K562 (cell line): ENCODE results near the gene ERGIC1. TPM values are rescaled to one million over a fixed set of nuclear protein-coding genes. Genes with fewer than 3 reads are reported as not detected.
A peak's percentile ranks its signal among the peaks of the same experiment; 100 is the strongest.

Experiments
- CCAR2 ChIP-seq: fragments of 200-400 bp; formaldehyde crosslinking; IDR thresholded peaks from 2 replicates; pipeline ENCODE4 v1.6.1; 2017; ENCODE audit warnings: mild to moderate bottlenecking, low read depth, low read length
- CCNT2 ChIP-seq: IDR thresholded peaks from 2 replicates; pipeline ENCODE4 v1.6.1; 2011; ENCODE audit warnings: borderline replicate concordance, low read depth, mild to moderate bottlenecking, moderate library complexity, mixed read lengths, low read length; ENCODE audit not compliant: insufficient read length; ENCODE audit errors: extremely low read depth
- DPF2 ChIP-seq: fragments of 450-650 bp; IDR thresholded peaks from 2 replicates; pipeline ENCODE4 v1.6.1; 2016
- ESRRB ChIP-seq: fragments of 250-450 bp; sonication (Bioruptor Pico); IDR thresholded peaks from 2 replicates; pipeline ENCODE4 v1.5.0; 2020; ENCODE audit warnings: mild to moderate bottlenecking, moderate library complexity, borderline replicate concordance
- HDAC8 ChIP-seq: fragments of 450-650 bp; IDR thresholded peaks from 2 replicates; pipeline ENCODE4 v1.6.1; 2016; ENCODE audit warnings: mild to moderate bottlenecking, missing genetic modification characterization, moderate library complexity, missing compliant biosample characterization
- HEY1 ChIP-seq: fragments of 250-450 bp; sonication (Bioruptor Pico); IDR thresholded peaks from 2 replicates; pipeline ENCODE4 v1.5.0; 2020; ENCODE audit warnings: mild to moderate bottlenecking, moderate library complexity, borderline replicate concordance
- KLF10 ChIP-seq: fragments of 250-450 bp; sonication (Bioruptor Pico); IDR thresholded peaks from 2 replicates; pipeline ENCODE4 v1.6.1; 2021; ENCODE audit warnings: matching md5 sums
- MAX ChIP-seq: sonication (generic); formaldehyde crosslinking; IDR thresholded peaks from 2 replicates; pipeline ENCODE4 v1.9.0; 2022; ENCODE audit warnings: mild to moderate bottlenecking, missing genetic modification reagents
- MEF2A ChIP-seq: IDR thresholded peaks from 2 replicates; pipeline ENCODE4 v1.6.1; 2011; ENCODE audit warnings: low read depth, mild to moderate bottlenecking, low read length, moderate library complexity; ENCODE audit not compliant: control insufficient read depth
- NCOA4 ChIP-seq: fragments of 450-650 bp; IDR thresholded peaks from 2 replicates; pipeline ENCODE4 v1.6.1; 2018; ENCODE audit warnings: mild to moderate bottlenecking; ENCODE audit not compliant: partially characterized antibody
- NKRF ChIP-seq: fragments of 450-650 bp; IDR thresholded peaks from 2 replicates; pipeline ENCODE4 v1.6.1; 2016; ENCODE audit warnings: borderline replicate concordance
- NONO ChIP-seq, 2 experiments: fragments of 200-400 bp in 1 of 2; fragments of 450-650 bp in 1 of 2; formaldehyde crosslinking in 1 of 2; IDR thresholded peaks; 2 replicates each; pipeline ENCODE4 v1.6.1; 2017; ENCODE audit warnings: low read depth in 2 of 2, mild to moderate bottlenecking in 2 of 2, moderate library complexity in 2 of 2, low read length in 1 of 2
- NR2C2 ChIP-seq, 2 experiments: fragments of 200-800 bp in 1 of 2; sonication (Bioruptor generic) in 1 of 2; sonication (generic) in 1 of 2; formaldehyde crosslinking in 1 of 2; IDR thresholded peaks; 2 replicates each; pipeline versions ENCODE4 v1.6.1 to v1.8.0; 2016 to 2022; ENCODE audit warnings: mild to moderate bottlenecking in 1 of 2, missing compliant biosample characterization in 1 of 2, missing genetic modification characterization in 1 of 2, missing genetic modification reagents in 1 of 2
- PHTF2 ChIP-seq: fragments of 250-450 bp; sonication (Bioruptor Pico); IDR thresholded peaks from 2 replicates; pipeline ENCODE4 v1.5.0; 2021; ENCODE audit warnings: mild to moderate bottlenecking
- SAP30 ChIP-seq: fragments of 200-600 bp; sonication (generic); IDR thresholded peaks from 2 replicates; pipeline ENCODE4 v1.6.1; 2012; ENCODE audit warnings: borderline replicate concordance, low read depth, mild to moderate bottlenecking, moderate library complexity, low read length, control low read depth, inconsistent platforms; ENCODE audit not compliant: insufficient read depth, poor library complexity, severe bottlenecking
- SRSF1 ChIP-seq: fragments of 200-400 bp; formaldehyde crosslinking; IDR thresholded peaks from 2 replicates; pipeline ENCODE4 v1.6.1; 2017; ENCODE audit warnings: mild to moderate bottlenecking, low read depth, low read length, moderate library complexity
- ZNF184 ChIP-seq: sonication (generic); formaldehyde crosslinking; IDR thresholded peaks from 2 replicates; pipeline ENCODE4 v1.5.0; 2020; ENCODE audit warnings: missing genetic modification reagents
- ZNF780A ChIP-seq: fragments of 250-450 bp; sonication (Bioruptor Pico); IDR thresholded peaks from 2 replicates; pipeline ENCODE4 v1.5.0; 2021; ENCODE audit warnings: mild to moderate bottlenecking
- polyA plus RNA-seq, 8 experiments: library from polyadenylated mRNA; depleted of rRNA in 4 of 8; stranded (reverse) in 5 of 8; unstranded in 3 of 8; fragments of >200 nt; fragmentation: Nextera tagmentation in 2 of 8; fragmentation: Illumina TruSeq in 1 of 8; extraction: Ambion mirVana in 2 of 8; extraction: Trizol in 1 of 8; gene quantifications; 2 replicates each; pipeline versions ENCODE4 v1.2.1 to v1.2.3, GENCODE V29; 2011 to 2014; ENCODE audit warnings: inconsistent platforms in 1 of 8, missing spikeins in 1 of 8
- total RNA-seq, 7 experiments: library from RNA; depleted of rRNA in 6 of 7; stranded (reverse); fragments of >200 nt in 6 of 7; fragmentation: Illumina TruSeq in 2 of 7; extraction: Trizol in 2 of 7; gene quantifications; 2 replicates each; pipeline versions ENCODE4 v1.2.1 to v1.2.3, GENCODE V29; 2011 to 2021; ENCODE audit warnings: low replicate concordance in 1 of 7
- TF ChIP-seq, protein P1 (sequence below): fragments of 250-450 bp; sonication (Bioruptor Pico); IDR thresholded peaks from 2 replicates; pipeline ENCODE4 v1.4.0; 2020
- TF ChIP-seq, protein P2 (sequence below): fragments of 450-650 bp; formaldehyde crosslinking; IDR thresholded peaks from 2 replicates; pipeline ENCODE4 v1.4.0; 2020; ENCODE audit warnings: mild to moderate bottlenecking, mixed read lengths

ERGIC1 gene
- total and polyA plus RNA-seq, 9 of the 15 experiments (the other 6 are each of a cell fraction or from before 2014, with no cell fraction given): 5.5 to 68.4 (median 36.4) TPM

DNA sequence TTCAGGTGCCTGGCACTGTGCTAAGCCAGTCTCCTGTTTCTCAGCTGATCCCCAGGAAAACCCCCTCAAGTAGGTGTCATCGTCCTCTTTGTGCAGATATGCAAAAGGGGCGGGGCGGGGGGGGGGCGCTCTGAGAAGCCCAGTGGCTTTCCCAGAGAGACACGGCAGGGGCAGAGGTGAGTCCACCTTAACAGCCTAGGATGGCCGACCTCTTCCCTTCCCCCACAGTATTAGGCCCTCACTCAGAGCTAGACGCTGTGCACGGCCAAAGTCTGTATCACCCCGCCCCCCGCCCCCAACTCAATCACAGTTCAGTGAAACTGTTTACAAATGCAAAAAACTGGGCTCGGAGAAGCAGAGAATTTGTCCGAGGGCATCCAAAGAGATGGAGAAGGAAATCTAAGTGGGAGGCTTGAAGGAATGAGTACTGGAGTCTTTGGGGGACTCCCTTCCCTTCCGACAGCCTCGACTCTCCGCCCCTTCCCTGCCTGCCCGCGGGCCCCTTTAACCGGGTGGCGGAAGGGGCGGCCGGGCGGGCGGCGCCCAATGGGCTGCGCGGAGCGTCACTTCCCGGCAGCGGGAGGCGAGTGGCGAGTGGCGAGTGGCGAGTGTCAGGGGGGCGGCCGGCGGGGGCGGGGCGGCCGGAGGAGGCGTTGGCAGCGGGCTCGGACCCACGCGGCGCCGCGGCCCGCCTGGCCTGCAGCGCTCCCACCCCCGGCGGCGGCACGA, at the start of gene ERGIC1 (continued):
- TF ChIP-seq SAP30 (peak; percentile 66), ZNF184 (CRISPR knock-in tag) (no peak), DPF2 (no peak), HEY1 (CRISPR knock-in tag) (no peak), SRSF1 (no peak), NONO (IDR thresholded peaks at IDR 0.05; ENCODE audit: low read depth in 2 of 2, low read length in 1 of 2) (0 out of 4 replicates have a peak, but pooled peaks of 1 of the 2 experiments have one; percentile 45), ZNF780A (no peak), ESRRB (CRISPR knock-in tag) (no peak), KLF10 (CRISPR knock-in tag) (no peak), MEF2A (no peak), CCNT2 (peak; percentile 26), CCAR2 (no peak), NKRF (no peak), PHTF2 (CRISPR knock-in tag) (no peak), MAX (CRISPR knock-in tag) (0 out of 2 replicates have a peak, but pooled peaks have one; percentile 13), HDAC8 (tag) (no peak), NCOA4 (no peak), NR2C2 (CRISPR knock-in tag; IDR thresholded peaks at IDR 0.05) (no peak), NR2C2 (tag; IDR thresholded peaks at IDR 0.05) (peak; percentile 65)
- TF ChIP-seq, protein P1, sequence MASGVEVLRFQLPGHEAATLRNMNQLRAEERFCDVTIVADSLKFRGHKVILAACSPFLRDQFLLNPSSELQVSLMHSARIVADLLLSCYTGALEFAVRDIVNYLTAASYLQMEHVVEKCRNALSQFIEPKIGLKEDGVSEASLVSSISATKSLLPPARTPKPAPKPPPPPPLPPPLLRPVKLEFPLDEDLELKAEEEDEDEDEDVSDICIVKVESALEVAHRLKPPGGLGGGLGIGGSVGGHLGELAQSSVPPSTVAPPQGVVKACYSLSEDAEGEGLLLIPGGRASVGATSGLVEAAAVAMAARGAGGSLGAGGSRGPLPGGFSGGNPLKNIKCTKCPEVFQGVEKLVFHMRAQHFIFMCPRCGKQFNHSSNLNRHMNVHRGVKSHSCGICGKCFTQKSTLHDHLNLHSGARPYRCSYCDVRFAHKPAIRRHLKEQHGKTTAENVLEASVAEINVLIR: no peak; the same call in 1 of the 2 replicates
- TF ChIP-seq, protein P2, sequence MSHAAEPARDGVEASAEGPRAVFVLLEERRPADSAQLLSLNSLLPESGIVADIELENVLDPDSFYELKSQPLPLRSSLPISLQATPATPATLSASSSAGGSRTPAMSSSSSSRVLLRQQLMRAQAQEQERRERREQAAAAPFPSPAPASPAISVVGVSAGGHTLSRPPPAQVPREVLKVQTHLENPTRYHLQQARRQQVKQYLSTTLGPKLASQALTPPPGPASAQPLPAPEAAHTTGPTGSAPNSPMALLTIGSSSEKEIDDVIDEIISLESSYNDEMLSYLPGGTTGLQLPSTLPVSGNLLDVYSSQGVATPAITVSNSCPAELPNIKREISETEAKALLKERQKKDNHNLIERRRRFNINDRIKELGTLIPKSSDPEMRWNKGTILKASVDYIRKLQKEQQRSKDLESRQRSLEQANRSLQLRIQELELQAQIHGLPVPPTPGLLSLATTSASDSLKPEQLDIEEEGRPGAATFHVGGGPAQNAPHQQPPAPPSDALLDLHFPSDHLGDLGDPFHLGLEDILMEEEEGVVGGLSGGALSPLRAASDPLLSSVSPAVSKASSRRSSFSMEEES (CRISPR knock-in tag): no peak
